Peyer's patch (tissue), 4 donors: ENCODE results near the gene GRID2.

Source experiments
- CTCF ChIP-seq, 6 experiments: fragments of 450-650 bp in 4 of 6; fragments of 200-600 bp in 2 of 6; sonication (generic) in 1 of 6; IDR thresholded peaks; one replicate each; pipeline ENCODE4 v1.5.1; 2017 to 2019; ENCODE audit warnings: antibody characterized with exemption in 6 of 6, mild to moderate bottlenecking in 3 of 6, moderate library complexity in 1 of 6
- POLR2A ChIP-seq, 2 donors: fragments of 450-650 bp; IDR thresholded peaks; one replicate each; pipeline ENCODE4 v1.5.1; 2017; ENCODE audit warnings: antibody characterized with exemption in 2 of 2, mild to moderate bottlenecking in 2 of 2, moderate library complexity in 2 of 2

GRCh38 chr4:93469560-93469959 is 1165.8 kb downstream of the GRID2 start:
- TF ChIP-seq POLR2A (IDR thresholded peaks at IDR 0.05) = no peak
- TF ChIP-seq CTCF (IDR thresholded peaks at IDR 0.05) = no peak
